Activated gamma-delta T cell treated with Interleukin-2 at 50 U/mL for 16 hours (primary cell): Measurements from ENCODE around the gene TMEM39B.
"Not testable (repeated sequence)": the region's sequence is repeated elsewhere in the genome, so short reads cannot be mapped to it uniquely, and the experiment has no call there.

ENCODE experiments used
- DNase-seq: peaks from one replicate; pipeline ENCODE4 v3.0.0-alpha.2; 2020

TMEM39B gene

GRCh38 chr1:32113436-32113835 is 40.7 kb downstream of the TMEM39B start:
- DNase-seq = not testable (repeated sequence)

GRCh38 chr1:32114420-32114819 is 41.7 kb downstream of the TMEM39B start:
- DNase-seq = no peak

- no peak for DNase-seq
Observed at GRCh38 chr1:32115496-32115895, 42.8 kb downstream of the TMEM39B start.

- DNase-seq = no peak
Observed at GRCh38 chr1:32116531-32116930, 43.8 kb downstream of the TMEM39B start.

- DNase-seq = no peak
Observed at GRCh38 chr1:32122151-32122550, 49.4 kb downstream of the TMEM39B start.

GRCh38 chr1:32123361-32123760 is 50.6 kb downstream of the TMEM39B start:
- not testable (repeated sequence) for DNase-seq

GRCh38 chr1:32125313-32125712 is 52.6 kb downstream of the TMEM39B start:
- DNase-seq = no peak

GRCh38 chr1:32126770-32127169 is 54.0 kb downstream of the TMEM39B start:
- DNase-seq = no peak

GRCh38 chr1:32127409-32128198 is 54.9 kb downstream of the TMEM39B start:
- DNase-seq = no peak

GRCh38 chr1:32128479-32128878 is 55.7 kb downstream of the TMEM39B start:
- no peak for DNase-seq

GRCh38 chr1:32128964-32129363 is 56.2 kb downstream of the TMEM39B start:
- DNase-seq = no peak

GRCh38 chr1:32133950-32134280 is 61.2 kb downstream of the TMEM39B start:
- not testable (repeated sequence) for DNase-seq

- DNase-seq = no peak
Observed at GRCh38 chr1:32137111-32137510, 64.4 kb downstream of the TMEM39B start.

- no peak for DNase-seq
Observed at GRCh38 chr1:32138965-32139364, 66.2 kb downstream of the TMEM39B start.

- no peak for DNase-seq
Observed at GRCh38 chr1:32142446-32143301, 69.9 kb downstream of the TMEM39B start.

- not testable (repeated sequence) for DNase-seq
Observed at GRCh38 chr1:32143302-32143695, 70.6 kb downstream of the TMEM39B start.

- no peak for DNase-seq
Observed at GRCh38 chr1:32144033-32144432, 71.3 kb downstream of the TMEM39B start.

- DNase-seq = not testable (repeated sequence)
Observed at GRCh38 chr1:32147799-32148198, 75.1 kb downstream of the TMEM39B start.

GRCh38 chr1:32150847-32151246 is 78.1 kb downstream of the TMEM39B start:
- DNase-seq = no peak

GRCh38 chr1:32151319-32151787 is 78.6 kb downstream of the TMEM39B start:
- DNase-seq = no peak
